Astrocyte (in vitro differentiated cells and primary cell): ENCODE data around the gene RASGRF1.

ENCODE experiments used
- EZH2 ChIP-seq: IDR thresholded peaks from 2 replicates; pipeline ENCODE4 v1.6.1; 2012; ENCODE audit warnings: mild to moderate bottlenecking, low read length, inconsistent platforms; ENCODE audit not compliant: insufficient read depth
- TF ChIP-seq, protein P1 (sequence below): IDR thresholded peaks from 2 replicates; pipeline ENCODE4 v1.5.1; 2011; ENCODE audit warnings: low read depth, mild to moderate bottlenecking, inconsistent platforms, low read length, moderate library complexity; ENCODE audit not compliant: insufficient read depth

DNA sequence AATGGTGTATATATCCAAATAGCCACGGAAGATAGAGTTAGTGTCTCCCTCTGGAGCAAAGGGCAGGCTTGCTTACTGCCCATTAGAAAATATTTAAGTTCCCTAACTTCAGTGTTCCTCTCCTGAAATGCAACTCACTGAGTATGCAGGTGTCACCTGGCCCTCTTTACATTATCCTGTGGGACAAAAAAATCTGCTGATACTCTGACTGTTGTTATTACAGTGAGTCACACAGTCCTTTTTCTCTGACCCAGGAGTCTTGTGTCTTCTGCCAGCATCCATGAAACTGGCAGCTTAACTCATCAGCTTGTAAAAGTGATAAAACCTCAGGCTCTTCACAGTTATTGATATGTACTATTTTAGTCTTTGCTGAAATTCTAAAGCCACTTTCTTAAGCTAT is 42.2 kb upstream of the RASGRF1 start:
- no peak for TF ChIP-seq EZH2
- TF ChIP-seq, protein P1, sequence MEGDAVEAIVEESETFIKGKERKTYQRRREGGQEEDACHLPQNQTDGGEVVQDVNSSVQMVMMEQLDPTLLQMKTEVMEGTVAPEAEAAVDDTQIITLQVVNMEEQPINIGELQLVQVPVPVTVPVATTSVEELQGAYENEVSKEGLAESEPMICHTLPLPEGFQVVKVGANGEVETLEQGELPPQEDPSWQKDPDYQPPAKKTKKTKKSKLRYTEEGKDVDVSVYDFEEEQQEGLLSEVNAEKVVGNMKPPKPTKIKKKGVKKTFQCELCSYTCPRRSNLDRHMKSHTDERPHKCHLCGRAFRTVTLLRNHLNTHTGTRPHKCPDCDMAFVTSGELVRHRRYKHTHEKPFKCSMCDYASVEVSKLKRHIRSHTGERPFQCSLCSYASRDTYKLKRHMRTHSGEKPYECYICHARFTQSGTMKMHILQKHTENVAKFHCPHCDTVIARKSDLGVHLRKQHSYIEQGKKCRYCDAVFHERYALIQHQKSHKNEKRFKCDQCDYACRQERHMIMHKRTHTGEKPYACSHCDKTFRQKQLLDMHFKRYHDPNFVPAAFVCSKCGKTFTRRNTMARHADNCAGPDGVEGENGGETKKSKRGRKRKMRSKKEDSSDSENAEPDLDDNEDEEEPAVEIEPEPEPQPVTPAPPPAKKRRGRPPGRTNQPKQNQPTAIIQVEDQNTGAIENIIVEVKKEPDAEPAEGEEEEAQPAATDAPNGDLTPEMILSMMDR: no peak
